SK-N-SH treated with all-trans-retinoic acid at 6 μM for 48 hours (cell line): Measurements from ENCODE around the gene TDRD12.
A peak's percentile ranks its signal among the peaks of the same experiment; 100 is the strongest.

Experiments
- ATAC-seq: fragments of 200-7000 bp; cut with Tn5 transposase; 3 replicates; pipeline ENCODE4 v1.9.1; 2020; ENCODE audit warnings: mild to moderate bottlenecking, moderate library complexity
- BACH2 ChIP-seq: fragments of 250-450 bp; sonication (Bioruptor Pico); IDR thresholded peaks from 2 replicates; pipeline ENCODE4 v1.9.0; 2021; ENCODE audit warnings: mild to moderate bottlenecking, borderline replicate concordance
- CREB5 ChIP-seq: fragments of 250-450 bp; sonication (Bioruptor Pico); IDR thresholded peaks from 2 replicates; pipeline ENCODE4 v1.5.1; 2020; ENCODE audit warnings: low read depth, mild to moderate bottlenecking, moderate library complexity
- CSDC2 ChIP-seq: fragments of 250-450 bp; sonication (Bioruptor Pico); IDR thresholded peaks from 2 replicates; pipeline ENCODE4 v1.5.0; 2020; ENCODE audit warnings: mild to moderate bottlenecking, moderate library complexity
- CSRNP3 ChIP-seq: fragments of 250-450 bp; sonication (Bioruptor Pico); IDR thresholded peaks from 2 replicates; pipeline ENCODE4 v1.5.1; 2021; ENCODE audit warnings: mild to moderate bottlenecking, moderate library complexity
- ESRRG ChIP-seq: fragments of 250-450 bp; sonication (Bioruptor Pico); IDR thresholded peaks from 2 replicates; pipeline ENCODE4 v1.6.1; 2021; ENCODE audit warnings: mild to moderate bottlenecking
- GLIS3 ChIP-seq: fragments of 250-450 bp; sonication (Bioruptor Pico); IDR thresholded peaks from 2 replicates; pipeline ENCODE4 v1.5.0; 2020; ENCODE audit warnings: mild to moderate bottlenecking, moderate library complexity
- ISL1 ChIP-seq: fragments of 250-450 bp; sonication (Bioruptor Pico); IDR thresholded peaks from 2 replicates; pipeline ENCODE4 v2.1.2; 2022; ENCODE audit warnings: mild to moderate bottlenecking, moderate library complexity
- PATZ1 ChIP-seq: fragments of 250-450 bp; sonication (Bioruptor Pico); IDR thresholded peaks from 2 replicates; pipeline ENCODE4 v1.8.0; 2020; ENCODE audit warnings: mild to moderate bottlenecking, moderate library complexity, borderline replicate concordance
- POU6F1 ChIP-seq: fragments of 250-450 bp; sonication (Bioruptor Pico); IDR thresholded peaks from 2 replicates; pipeline ENCODE4 v1.8.0; 2021; ENCODE audit warnings: low read depth, mild to moderate bottlenecking, moderate library complexity, borderline replicate concordance
- RARB ChIP-seq: fragments of 250-450 bp; sonication (Bioruptor Pico); IDR thresholded peaks from 2 replicates; pipeline ENCODE4 v1.8.0; 2021; ENCODE audit warnings: mild to moderate bottlenecking, moderate library complexity
- SNAI2 ChIP-seq: fragments of 250-450 bp; sonication (Bioruptor Pico); IDR thresholded peaks from 2 replicates; pipeline ENCODE4 v1.5.0; 2020; ENCODE audit warnings: mild to moderate bottlenecking, moderate library complexity
- TOX ChIP-seq: fragments of 250-450 bp; sonication (Bioruptor Pico); IDR thresholded peaks from 2 replicates; pipeline ENCODE4 v1.8.0; 2021; ENCODE audit warnings: mild to moderate bottlenecking, moderate library complexity, borderline replicate concordance
- TSHZ2 ChIP-seq: fragments of 250-450 bp; sonication (Bioruptor Pico); IDR thresholded peaks from 2 replicates; pipeline ENCODE4 v1.5.0; 2020; ENCODE audit warnings: mild to moderate bottlenecking, moderate library complexity
- ZFP3 ChIP-seq: fragments of 250-450 bp; sonication (Bioruptor Pico); IDR thresholded peaks from 2 replicates; pipeline ENCODE4 v1.5.0; 2020; ENCODE audit warnings: mild to moderate bottlenecking, moderate library complexity
- ZNF565 ChIP-seq: fragments of 450-650 bp; formaldehyde crosslinking; conservative IDR thresholded peaks from 2 replicates; pipeline ENCODE4 v1.5.0; 2020; ENCODE audit warnings: low read depth, mild to moderate bottlenecking, moderate library complexity
- ZNF70 ChIP-seq: fragments of 450-650 bp; formaldehyde crosslinking; IDR thresholded peaks from 2 replicates; pipeline ENCODE4 v1.5.0; 2020; ENCODE audit warnings: mild to moderate bottlenecking, moderate library complexity
- ZNF8 ChIP-seq: fragments of 450-650 bp; formaldehyde crosslinking; IDR thresholded peaks from 2 replicates; pipeline ENCODE4 v1.5.0; 2020; ENCODE audit warnings: mild to moderate bottlenecking, moderate library complexity

TDRD12 gene

GRCh38 chr19:32686847-32687475 lies 32.6 kb upstream of the TDRD12 start (continued):
- TF ChIP-seq TSHZ2 (CRISPR knock-in tag) = no peak

GRCh38 chr19:32687681-32688080 lies 31.9 kb upstream of the TDRD12 start:
- TF ChIP-seq ZFP3 (CRISPR knock-in tag) (no peak), RARB (CRISPR knock-in tag) (no peak), ZNF70 (no peak), GLIS3 (CRISPR knock-in tag) (no peak), POU6F1 (CRISPR knock-in tag) (no peak), ESRRG (CRISPR knock-in tag) (no peak), ZNF565 (CRISPR knock-in tag) (no peak), ZNF8 (CRISPR knock-in tag) (no peak), BACH2 (CRISPR knock-in tag) (no peak), SNAI2 (CRISPR knock-in tag) (no peak), CSDC2 (no peak), ISL1 (CRISPR knock-in tag) (no peak)

GRCh38 chr19:32688311-32688710 lies 31.3 kb upstream of the TDRD12 start:
- no peak for ATAC-seq
- TF ChIP-seq CSDC2 (no peak), TOX (CRISPR knock-in tag) (no peak), PATZ1 (CRISPR knock-in tag) (no peak), CSRNP3 (CRISPR knock-in tag) (no peak)

More at GRCh38 chr19:32687681-32688080, 31.9 kb upstream of the TDRD12 start:
- no peak for ATAC-seq

GRCh38 chr19:32691291-32691951 lies 28.1 kb upstream of the TDRD12 start, which contains the start of gene NUDT19:
Gene NUDT19, plus strand, starts transcription at chr19:32691821. Its CDS starts 140 bp downstream, at chr19:32691961.
- TF ChIP-seq POU6F1 (CRISPR knock-in tag) (no peak), SNAI2 (CRISPR knock-in tag) (no peak), BACH2 (CRISPR knock-in tag) (no peak), RARB (CRISPR knock-in tag) (no peak), ISL1 (CRISPR knock-in tag) (no peak), CREB5 (CRISPR knock-in tag) (no peak), CSRNP3 (CRISPR knock-in tag) (no peak)
- peak; percentile 96 for ATAC-seq
